Upper lobe of left lung (tissue), 4 donors: ENCODE data around the gene ADGRL1.

ENCODE experiments used
- EP300 ChIP-seq, 4 donors: sonication (generic); formaldehyde crosslinking; IDR thresholded peaks; one replicate each; pipeline ENCODE4 v1.5.1; 2017; ENCODE audit warnings: antibody characterized with exemption in 4 of 4, control low read depth in 2 of 4
- POLR2A ChIP-seq, 4 donors: fragments of 450-650 bp; IDR thresholded peaks; one replicate each; pipeline ENCODE4 v1.5.1; 2016 to 2017; ENCODE audit warnings: antibody characterized with exemption in 4 of 4, mild to moderate bottlenecking in 2 of 4
- POLR2AphosphoS5 ChIP-seq, 2 donors: sonication (generic); formaldehyde crosslinking; IDR thresholded peaks; one replicate each; pipeline ENCODE4 v1.5.1; 2017; ENCODE audit warnings: antibody characterized with exemption in 2 of 2
- TF ChIP-seq, protein P1 (sequence below), 6 experiments: fragments of 450-650 bp in 4 of 6; fragments of 200-600 bp in 2 of 6; sonication (generic) in 2 of 6; IDR thresholded peaks; one replicate each; pipeline ENCODE4 v1.5.1; 2016 to 2019; ENCODE audit warnings: antibody characterized with exemption in 6 of 6

DNA sequence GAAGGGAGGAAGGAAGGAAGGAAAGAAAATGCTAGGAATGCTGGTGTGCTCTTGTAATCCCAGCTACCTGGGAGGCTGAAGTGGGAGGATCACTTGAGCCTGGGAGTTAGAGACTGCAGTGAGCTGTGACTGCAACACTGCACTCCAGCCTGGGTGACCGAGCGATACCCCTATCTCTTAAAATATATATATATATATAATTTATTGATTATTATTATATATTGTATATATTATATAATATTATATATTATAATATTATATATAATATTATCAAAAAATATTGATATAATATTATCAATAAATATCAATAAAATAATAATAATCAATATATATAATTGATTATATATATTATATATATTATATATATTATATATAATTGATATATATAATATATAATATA is 8.6 kb upstream of the ADGRL1 start:
- TF ChIP-seq, protein P1, sequence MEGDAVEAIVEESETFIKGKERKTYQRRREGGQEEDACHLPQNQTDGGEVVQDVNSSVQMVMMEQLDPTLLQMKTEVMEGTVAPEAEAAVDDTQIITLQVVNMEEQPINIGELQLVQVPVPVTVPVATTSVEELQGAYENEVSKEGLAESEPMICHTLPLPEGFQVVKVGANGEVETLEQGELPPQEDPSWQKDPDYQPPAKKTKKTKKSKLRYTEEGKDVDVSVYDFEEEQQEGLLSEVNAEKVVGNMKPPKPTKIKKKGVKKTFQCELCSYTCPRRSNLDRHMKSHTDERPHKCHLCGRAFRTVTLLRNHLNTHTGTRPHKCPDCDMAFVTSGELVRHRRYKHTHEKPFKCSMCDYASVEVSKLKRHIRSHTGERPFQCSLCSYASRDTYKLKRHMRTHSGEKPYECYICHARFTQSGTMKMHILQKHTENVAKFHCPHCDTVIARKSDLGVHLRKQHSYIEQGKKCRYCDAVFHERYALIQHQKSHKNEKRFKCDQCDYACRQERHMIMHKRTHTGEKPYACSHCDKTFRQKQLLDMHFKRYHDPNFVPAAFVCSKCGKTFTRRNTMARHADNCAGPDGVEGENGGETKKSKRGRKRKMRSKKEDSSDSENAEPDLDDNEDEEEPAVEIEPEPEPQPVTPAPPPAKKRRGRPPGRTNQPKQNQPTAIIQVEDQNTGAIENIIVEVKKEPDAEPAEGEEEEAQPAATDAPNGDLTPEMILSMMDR (IDR thresholded peaks at IDR 0.05), result no peak
- TF ChIP-seq EP300 (IDR thresholded peaks at IDR 0.05) (no peak), POLR2A (IDR thresholded peaks at IDR 0.05) (no peak), POLR2AphosphoS5 (IDR thresholded peaks at IDR 0.05) (no peak)
